Measurements from ENCODE around the gene ZNF280B. TPM values are rescaled to one million over a fixed set of nuclear protein-coding genes. Genes with fewer than 3 reads are reported as not detected.

Gene ZNF280B
- total and polyA plus RNA-seq, 2 of the 13 experiments (the other 11 are each of a cell fraction or from before 2014, with no cell fraction given), result 3.7 to 3.9 TPM

- TF ChIP-seq ZNF510 (CRISPR knock-in tag; IDR thresholded peaks at IDR 0.05; ENCODE audit: low read depth) (no peak), ARID5B (CRISPR knock-in tag; IDR thresholded peaks at IDR 0.05) (no peak; the same call in 1 of the 2 replicates), PAF1 (CRISPR knock-in tag; IDR thresholded peaks at IDR 0.05) (no peak), SP5 (CRISPR knock-in tag; IDR thresholded peaks at IDR 0.05; ENCODE audit: borderline replicate concordance, low read depth) (0 out of 2 replicates have a peak, but pooled peaks have one; percentile 18), NCOA2 (CRISPR knock-in tag; IDR thresholded peaks at IDR 0.05) (peak; percentile 23; the same call in 1 of the 2 replicates), SALL2 (CRISPR knock-in tag; IDR thresholded peaks at IDR 0.05) (no peak), NBN (conservative IDR thresholded peaks at IDR 0.05) (no peak), ZBTB7B (CRISPR knock-in tag; IDR thresholded peaks at IDR 0.05) (no peak), JUNB (CRISPR knock-in tag; IDR thresholded peaks at IDR 0.05; ENCODE audit: borderline replicate concordance) (no peak), AGO2 (optimal IDR thresholded peaks at IDR 0.05; ENCODE audit: low read depth, low read length) (peak; percentile 47), SNAPC2 (CRISPR knock-in tag; IDR thresholded peaks at IDR 0.05) (peak; percentile 94), PREB (CRISPR knock-in tag; IDR thresholded peaks at IDR 0.05) (no peak), GPN1 (CRISPR knock-in tag; IDR thresholded peaks at IDR 0.05; ENCODE audit: borderline replicate concordance) (no peak), ARNT2 (CRISPR knock-in tag; IDR thresholded peaks at IDR 0.05; ENCODE audit: low read depth) (peak; percentile 84; the same call in 1 of the 2 replicates), LBX2 (CRISPR knock-in tag; IDR thresholded peaks at IDR 0.05; ENCODE audit: borderline replicate concordance) (no peak), TRIM22 (IDR thresholded peaks at IDR 0.05) (no peak), ZNF280B (CRISPR knock-in tag; IDR thresholded peaks at IDR 0.05; ENCODE audit: borderline replicate concordance) (peak; percentile 68; the same call in 1 of the 2 replicates), TMF1 (CRISPR knock-in tag; IDR thresholded peaks at IDR 0.05; ENCODE audit: low read depth) (peak; percentile 92), CCDC6 (CRISPR knock-in tag; IDR thresholded peaks at IDR 0.05) (no peak), TOPORS (CRISPR knock-in tag; IDR thresholded peaks at IDR 0.05) (peak; percentile 77; the same call in 1 of the 2 replicates), ZNF839 (CRISPR knock-in tag; IDR thresholded peaks at IDR 0.05; ENCODE audit: borderline replicate concordance) (no peak)
Observed at GRCh38 chr22:22508274-22509176, at the start of gene ZNF280B (continued).

Measured in HepG2 (cell line).